HUES48 (cell line): Measurements from ENCODE around the gene PSMD3.

Experiments used
- H3K27ac ChIP-seq: one replicate; pipeline ENCODE4 v1.7.0; 2013; ENCODE audit warnings: low read depth, low read length, inconsistent platforms
- H3K27me3 ChIP-seq: 2 replicates; pipeline ENCODE4 v1.6.1; 2013; ENCODE audit warnings: mild to moderate bottlenecking, low read length; ENCODE audit not compliant: control insufficient read depth, insufficient read depth
- H3K36me3 ChIP-seq: 2 replicates; pipeline ENCODE4 v1.6.1; 2013; ENCODE audit warnings: low read length; ENCODE audit not compliant: control insufficient read depth, insufficient read depth
- H3K4me1 ChIP-seq: 2 replicates; pipeline ENCODE4 v1.6.1; 2013; ENCODE audit warnings: mild to moderate bottlenecking, low read length; ENCODE audit not compliant: control insufficient read depth, insufficient read depth
- H3K4me3 ChIP-seq: 2 replicates; pipeline ENCODE4 v1.5.1; 2013; ENCODE audit warnings: mild to moderate bottlenecking, low read depth, low read length
- H3K9ac ChIP-seq: 2 replicates; pipeline ENCODE4 v1.6.1; 2013; ENCODE audit warnings: mild to moderate bottlenecking, low read depth, low read length, moderate library complexity
- H3K9me3 ChIP-seq: 2 replicates; pipeline ENCODE4 v1.6.1; 2013; ENCODE audit warnings: low read length; ENCODE audit not compliant: control insufficient read depth, insufficient read depth

PSMD3 gene

DNA sequence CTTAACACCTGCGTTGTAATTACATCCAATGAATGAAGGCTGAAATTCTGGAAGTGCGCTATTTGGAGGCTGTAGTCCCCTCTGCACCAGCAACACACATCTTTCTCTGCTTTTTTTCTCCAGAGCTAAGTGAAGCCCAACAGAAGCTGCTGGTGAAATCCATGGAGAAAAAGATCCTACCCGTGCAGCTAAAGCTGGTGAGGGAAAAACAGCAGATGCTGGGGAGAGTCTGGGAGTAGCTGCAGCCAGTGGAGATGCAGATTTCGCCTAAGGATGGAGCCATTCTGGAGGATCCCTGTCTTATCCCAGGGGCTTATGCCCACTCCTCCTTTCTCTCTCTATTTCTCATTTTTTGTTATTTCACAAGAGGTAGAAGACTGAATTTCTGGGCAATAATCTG, 4.8 kb upstream of the PSMD3 start:
- no peaks in the 10 kb centered on the region for H3K36me3 ChIP-seq
- H3K9me3 ChIP-seq: no peaks in the 10 kb centered on the region
- H3K4me1 ChIP-seq: peaks cover 10% of the 10 kb centered on the region
- H3K4me3 ChIP-seq: no peak overlapping the region
- no peaks in the 10 kb centered on the region for H3K27me3 ChIP-seq
- H3K27ac ChIP-seq: no peak overlapping the region
- H3K9ac ChIP-seq: no peak overlapping the region

DNA sequence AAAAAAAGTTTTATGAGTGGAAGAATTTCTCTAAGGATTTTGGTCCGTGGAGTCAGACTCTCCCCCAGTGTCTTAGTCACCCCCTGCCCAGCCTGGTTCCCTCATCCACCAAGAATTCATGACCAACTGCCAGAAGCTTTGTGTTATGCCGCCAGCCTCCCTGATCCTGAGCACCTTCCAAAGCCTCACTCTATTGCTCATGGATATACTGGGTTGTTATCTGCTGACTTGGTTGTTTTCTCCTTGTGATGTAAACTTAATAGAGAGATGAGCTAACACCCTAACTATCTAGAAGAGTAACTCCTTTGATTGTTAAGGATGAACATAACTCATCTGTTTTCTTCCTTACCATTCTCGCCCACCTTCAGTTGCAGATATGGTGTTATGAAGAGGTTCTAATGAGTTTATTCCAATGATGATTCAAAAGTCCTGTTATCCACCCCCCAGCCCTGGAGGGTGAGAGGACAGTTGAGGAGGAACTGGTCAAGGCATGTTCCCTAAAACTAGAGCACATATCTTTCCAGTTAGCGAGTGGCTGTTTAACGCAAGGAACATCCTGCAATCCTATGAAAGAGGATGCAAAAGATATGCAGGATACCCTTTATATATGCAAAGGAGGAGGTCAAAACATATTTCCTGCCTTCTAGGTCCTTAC, 1.5 kb upstream of the PSMD3 start:
- H3K4me1 ChIP-seq: peaks cover 10% of the 10 kb centered on the region
- H3K9me3 ChIP-seq: no peaks in the 10 kb centered on the region
- H3K9ac ChIP-seq: no peak overlapping the region
- H3K27me3 ChIP-seq: no peaks in the 10 kb centered on the region
- H3K36me3 ChIP-seq: peaks cover 4% of the 10 kb centered on the region
- H3K4me3 ChIP-seq: peak overlapping the region; percentile 94
- peak overlapping the region; percentile 95 for H3K27ac ChIP-seq

DNA sequence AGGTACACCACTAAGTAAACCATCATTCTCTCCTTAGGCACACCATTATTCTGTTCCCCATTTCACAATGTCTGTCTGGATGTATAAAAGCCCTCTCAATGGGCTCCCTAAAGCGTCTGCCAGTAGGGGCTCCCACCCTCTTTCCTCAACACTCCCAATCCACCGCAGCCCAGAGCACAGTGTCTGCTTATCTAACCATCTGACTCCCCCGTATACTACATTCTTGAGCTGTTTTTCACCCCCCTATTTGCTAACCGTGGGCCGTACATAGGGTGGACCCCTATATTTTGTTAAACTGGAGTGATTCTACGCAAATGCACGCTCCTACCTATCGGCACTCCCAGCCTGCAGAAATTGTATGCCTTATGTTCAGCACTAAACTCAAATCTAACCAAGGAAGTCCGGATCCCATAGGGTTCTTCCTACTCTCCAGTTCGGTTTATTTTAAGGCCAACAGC, 685 bp upstream of the PSMD3 start:
- Histone ChIP-seq H3K4me3 (peak overlapping the region; percentile 94), H3K9me3 (no peaks in the 10 kb centered on the region), H3K27me3 (no peaks in the 10 kb centered on the region), H3K36me3 (peaks cover 12% of the 10 kb centered on the region), H3K9ac (0 out of 2 replicates have a peak overlapping the region, but pooled peaks have one; percentile 39), H3K4me1 (peaks cover 10% of the 10 kb centered on the region), H3K27ac (peak overlapping the region; percentile 95)

DNA sequence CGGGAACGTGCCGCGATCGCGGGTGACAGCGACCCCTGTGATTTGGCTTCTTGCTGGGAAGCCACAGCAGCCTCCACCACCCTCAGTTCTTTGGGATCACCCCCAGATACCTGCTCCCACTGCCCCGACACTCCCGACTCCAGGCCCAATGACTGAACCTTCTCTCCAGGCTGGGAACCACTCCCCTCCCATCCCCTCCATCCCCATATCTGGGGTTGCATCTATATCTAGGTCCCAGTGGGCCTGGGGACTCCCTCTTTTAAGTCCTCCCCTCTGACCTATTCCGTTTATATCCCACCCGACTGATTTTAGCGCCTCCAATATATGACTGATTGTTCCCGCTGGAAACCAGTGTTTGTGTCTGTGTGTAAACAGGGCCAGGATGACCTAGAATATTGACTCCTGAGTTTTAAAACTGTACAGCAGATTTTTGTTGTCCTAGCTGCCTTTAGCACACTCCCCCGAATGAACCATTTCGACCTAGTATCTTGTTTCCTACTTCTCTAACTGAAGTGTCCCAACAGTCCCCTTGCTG, 667 bp downstream of the PSMD3 start:
- H3K9me3 ChIP-seq: no peaks in the 10 kb centered on the region
- peaks cover 26% of the 10 kb centered on the region for H3K36me3 ChIP-seq
- no peaks in the 10 kb centered on the region for H3K27me3 ChIP-seq
- H3K9ac ChIP-seq: peak overlapping the region; percentile 89
- peak overlapping the region; percentile 94 for H3K4me3 ChIP-seq
- H3K27ac ChIP-seq: peak overlapping the region; percentile 95
- H3K4me1 ChIP-seq: peaks cover 10% of the 10 kb centered on the region

DNA sequence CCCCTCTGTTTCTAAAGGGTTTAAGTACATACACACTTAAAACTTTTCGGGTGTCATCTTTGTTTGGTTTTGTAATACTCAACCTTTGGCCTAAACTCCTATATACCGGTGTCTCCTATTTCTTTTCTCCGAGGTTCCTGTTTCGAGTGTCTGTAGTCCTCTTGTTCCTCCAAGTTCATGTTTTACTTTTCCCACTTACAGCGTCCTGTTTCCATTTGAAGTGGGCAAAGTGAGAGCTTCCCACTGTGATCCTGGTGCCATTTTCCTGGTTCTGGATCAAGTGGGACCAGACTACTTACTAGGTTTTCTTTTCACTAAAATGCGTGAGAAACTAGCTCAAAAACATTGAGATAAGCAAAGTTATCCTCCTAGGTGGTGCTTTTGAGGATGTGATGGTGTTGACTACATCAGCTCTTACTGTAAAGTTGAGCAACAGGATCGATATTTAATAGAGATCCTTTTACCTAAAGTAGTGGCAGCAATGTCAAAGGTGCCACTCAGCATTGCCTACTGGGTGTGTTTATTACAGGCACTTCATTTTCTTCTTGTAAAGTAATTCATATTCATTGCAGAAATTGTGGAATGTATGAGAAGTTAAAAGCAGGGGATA, 1.3 kb downstream of the PSMD3 start:
- peaks cover 10% of the 10 kb centered on the region for H3K4me1 ChIP-seq
- no peaks in the 10 kb centered on the region for H3K9me3 ChIP-seq
- H3K36me3 ChIP-seq: peaks cover 32% of the 10 kb centered on the region
- H3K27me3 ChIP-seq: no peaks in the 10 kb centered on the region
- H3K4me3 ChIP-seq: peak overlapping the region; percentile 94
- H3K27ac ChIP-seq: no peak overlapping the region
- peak overlapping the region; percentile 89; the same call in 1 of the 2 replicates for H3K9ac ChIP-seq

DNA sequence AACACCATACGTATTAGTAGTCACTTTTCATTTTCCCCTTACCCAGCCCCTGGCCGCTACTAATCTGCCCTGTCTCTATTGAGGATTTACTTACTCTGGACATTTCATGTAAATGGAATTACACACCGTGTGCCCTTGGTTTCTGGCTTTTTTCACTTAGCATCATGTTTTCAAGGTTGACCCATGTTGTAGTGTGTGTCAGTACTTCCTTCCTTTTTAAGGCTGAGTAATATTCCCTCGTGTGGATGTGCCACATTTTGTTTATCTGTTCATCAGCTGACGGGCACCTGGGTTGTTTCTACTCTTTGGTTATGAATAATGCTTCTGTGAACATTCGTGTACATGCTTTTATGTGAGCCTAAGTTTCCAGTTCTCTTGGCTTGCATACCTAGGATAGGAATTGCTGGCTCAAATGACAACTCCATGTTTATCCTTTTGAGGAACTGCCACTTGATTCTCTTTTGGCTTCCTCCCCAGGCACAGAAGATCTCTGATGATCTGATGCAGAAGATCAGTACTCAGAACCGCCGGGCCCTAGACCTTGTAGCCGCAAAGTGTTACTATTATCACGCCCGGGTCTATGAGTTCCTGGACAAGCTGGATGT, 7.7 kb downstream of the PSMD3 start:
- no peak overlapping the region for H3K27ac ChIP-seq
- H3K27me3 ChIP-seq: no peaks in the 10 kb centered on the region
- peaks cover 96% of the 10 kb centered on the region for H3K36me3 ChIP-seq
- no peaks in the 10 kb centered on the region for H3K4me1 ChIP-seq
- no peak overlapping the region for H3K4me3 ChIP-seq
- H3K9me3 ChIP-seq: no peaks in the 10 kb centered on the region
- H3K9ac ChIP-seq: no peak overlapping the region

DNA sequence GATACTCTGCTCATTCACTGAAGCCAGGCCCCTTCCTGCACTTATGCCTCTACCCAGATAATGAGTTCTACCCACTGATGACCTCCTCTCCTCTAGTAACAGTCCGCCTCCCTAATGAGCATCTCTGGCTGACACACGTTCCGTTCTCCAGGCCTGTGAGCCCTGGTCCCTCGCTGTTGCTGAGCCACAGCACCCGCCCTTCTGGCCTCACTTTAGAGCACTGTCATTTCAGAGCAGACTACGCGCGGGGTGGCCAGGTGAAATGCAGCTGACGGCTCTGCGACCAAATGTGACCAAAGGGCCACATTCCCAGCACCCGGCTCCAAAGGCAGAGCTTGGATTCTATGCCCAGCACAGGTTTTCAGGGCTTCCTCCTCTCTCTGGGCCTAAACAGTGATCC, 13.8 kb downstream of the PSMD3 start:
- H3K27ac ChIP-seq: no peak overlapping the region
- peaks cover 77% of the 10 kb centered on the region for H3K36me3 ChIP-seq
- H3K4me3 ChIP-seq: no peak overlapping the region
- H3K27me3 ChIP-seq: no peaks in the 10 kb centered on the region
- no peaks in the 10 kb centered on the region for H3K4me1 ChIP-seq
- no peak overlapping the region for H3K9ac ChIP-seq
- H3K9me3 ChIP-seq: no peaks in the 10 kb centered on the region

DNA sequence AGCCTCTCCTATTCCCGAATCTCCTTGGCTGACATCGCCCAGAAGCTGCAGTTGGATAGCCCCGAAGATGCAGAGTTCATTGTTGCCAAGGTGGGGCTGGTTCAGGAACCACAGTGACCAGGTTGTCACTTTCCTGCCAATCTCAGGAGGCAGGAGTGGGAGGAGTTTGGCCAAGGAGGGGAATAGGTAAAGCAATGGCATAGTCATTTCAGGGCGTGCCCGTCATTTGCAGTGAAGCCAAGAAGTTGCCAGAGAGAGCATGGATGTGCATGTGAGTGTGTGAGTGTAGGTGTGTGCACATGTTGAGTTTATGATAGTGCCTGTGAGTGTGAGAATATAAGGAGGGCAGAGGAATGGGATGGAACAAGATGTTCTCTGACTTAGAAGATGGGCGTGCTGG, 14.8 kb downstream of the PSMD3 start:
- H3K36me3 ChIP-seq: peaks cover 67% of the 10 kb centered on the region
- H3K4me1 ChIP-seq: no peaks in the 10 kb centered on the region
- H3K4me3 ChIP-seq: no peak overlapping the region
- H3K9me3 ChIP-seq: no peaks in the 10 kb centered on the region
- no peak overlapping the region for H3K9ac ChIP-seq
- H3K27me3 ChIP-seq: no peaks in the 10 kb centered on the region
- no peak overlapping the region for H3K27ac ChIP-seq

DNA sequence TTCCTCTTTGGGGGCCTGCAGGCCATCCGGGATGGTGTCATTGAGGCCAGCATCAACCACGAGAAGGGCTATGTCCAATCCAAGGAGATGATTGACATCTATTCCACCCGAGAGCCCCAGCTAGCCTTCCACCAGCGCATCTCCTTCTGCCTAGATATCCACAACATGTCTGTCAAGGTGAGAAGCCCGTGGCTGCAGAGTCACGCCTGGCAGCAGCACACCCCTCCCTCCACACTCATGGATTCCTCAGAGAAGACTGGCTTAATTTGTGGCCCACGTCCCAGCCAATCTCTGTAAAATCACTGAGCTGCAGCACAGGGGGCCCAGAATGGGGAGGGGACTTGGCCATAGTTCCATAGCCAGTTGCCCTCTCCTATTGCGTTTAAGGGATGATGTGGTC, 15.6 kb downstream of the PSMD3 start:
- Histone ChIP-seq H3K36me3 (peaks cover 61% of the 10 kb centered on the region), H3K4me1 (no peaks in the 10 kb centered on the region), H3K27me3 (no peaks in the 10 kb centered on the region), H3K9me3 (no peaks in the 10 kb centered on the region), H3K4me3 (no peak overlapping the region), H3K27ac (no peak overlapping the region), H3K9ac (no peak overlapping the region)

DNA sequence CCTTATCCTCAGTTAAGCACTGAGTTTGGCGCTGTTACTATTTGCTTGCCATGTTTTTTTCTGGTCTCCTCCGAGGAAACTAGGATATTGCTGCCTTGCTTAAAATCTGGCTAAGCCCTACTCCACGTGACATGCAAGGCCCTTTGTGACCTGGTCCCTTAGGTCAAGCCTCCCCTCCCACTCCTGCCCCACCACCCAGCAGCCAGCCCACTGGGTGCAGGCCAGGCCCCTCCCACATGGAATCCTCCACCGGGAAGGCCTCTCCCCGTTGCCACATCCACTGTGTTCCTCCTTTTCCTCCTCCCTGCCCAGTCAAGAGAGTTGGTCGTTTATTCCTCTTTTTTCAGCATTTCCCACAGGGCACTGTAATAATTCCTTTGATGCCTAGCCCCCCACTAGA, 16.2 kb downstream of the PSMD3 start:
- Histone ChIP-seq H3K9me3 (no peaks in the 10 kb centered on the region), H3K36me3 (peaks cover 54% of the 10 kb centered on the region), H3K4me3 (no peak overlapping the region), H3K9ac (no peak overlapping the region), H3K27ac (no peak overlapping the region), H3K4me1 (no peaks in the 10 kb centered on the region), H3K27me3 (no peaks in the 10 kb centered on the region)

DNA sequence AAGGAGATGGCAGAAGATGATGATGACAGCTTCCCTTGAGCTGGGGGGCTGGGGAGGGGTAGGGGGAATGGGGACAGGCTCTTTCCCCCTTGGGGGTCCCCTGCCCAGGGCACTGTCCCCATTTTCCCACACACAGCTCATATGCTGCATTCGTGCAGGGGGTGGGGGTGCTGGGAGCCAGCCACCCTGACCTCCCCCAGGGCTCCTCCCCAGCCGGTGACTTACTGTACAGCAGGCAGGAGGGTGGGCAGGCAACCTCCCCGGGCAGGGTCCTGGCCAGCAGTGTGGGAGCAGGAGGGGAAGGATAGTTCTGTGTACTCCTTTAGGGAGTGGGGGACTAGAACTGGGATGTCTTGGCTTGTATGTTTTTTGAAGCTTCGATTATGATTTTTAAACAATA, 16.9 kb downstream of the PSMD3 start:
- Histone ChIP-seq H3K36me3 (peaks cover 47% of the 10 kb centered on the region), H3K27me3 (no peaks in the 10 kb centered on the region), H3K9me3 (no peaks in the 10 kb centered on the region), H3K4me1 (no peaks in the 10 kb centered on the region), H3K27ac (no peak overlapping the region), H3K9ac (no peak overlapping the region), H3K4me3 (no peak overlapping the region)
